IPS-NIHi11 (cell line): ENCODE results near the gene RCL1.
"Not testable (repeated sequence)": the region's sequence is repeated elsewhere in the genome, so short reads cannot be mapped to it uniquely, and the experiment has no call there.

Experiments
- DNase-seq: peaks from one replicate; pipeline ENCODE4 v3.0.0; 2012; ENCODE audit warnings: mixed read lengths, low spot score

Gene RCL1, protein sequence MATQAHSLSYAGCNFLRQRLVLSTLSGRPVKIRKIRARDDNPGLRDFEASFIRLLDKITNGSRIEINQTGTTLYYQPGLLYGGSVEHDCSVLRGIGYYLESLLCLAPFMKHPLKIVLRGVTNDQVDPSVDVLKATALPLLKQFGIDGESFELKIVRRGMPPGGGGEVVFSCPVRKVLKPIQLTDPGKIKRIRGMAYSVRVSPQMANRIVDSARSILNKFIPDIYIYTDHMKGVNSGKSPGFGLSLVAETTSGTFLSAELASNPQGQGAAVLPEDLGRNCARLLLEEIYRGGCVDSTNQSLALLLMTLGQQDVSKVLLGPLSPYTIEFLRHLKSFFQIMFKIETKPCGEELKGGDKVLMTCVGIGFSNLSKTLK

DNA sequence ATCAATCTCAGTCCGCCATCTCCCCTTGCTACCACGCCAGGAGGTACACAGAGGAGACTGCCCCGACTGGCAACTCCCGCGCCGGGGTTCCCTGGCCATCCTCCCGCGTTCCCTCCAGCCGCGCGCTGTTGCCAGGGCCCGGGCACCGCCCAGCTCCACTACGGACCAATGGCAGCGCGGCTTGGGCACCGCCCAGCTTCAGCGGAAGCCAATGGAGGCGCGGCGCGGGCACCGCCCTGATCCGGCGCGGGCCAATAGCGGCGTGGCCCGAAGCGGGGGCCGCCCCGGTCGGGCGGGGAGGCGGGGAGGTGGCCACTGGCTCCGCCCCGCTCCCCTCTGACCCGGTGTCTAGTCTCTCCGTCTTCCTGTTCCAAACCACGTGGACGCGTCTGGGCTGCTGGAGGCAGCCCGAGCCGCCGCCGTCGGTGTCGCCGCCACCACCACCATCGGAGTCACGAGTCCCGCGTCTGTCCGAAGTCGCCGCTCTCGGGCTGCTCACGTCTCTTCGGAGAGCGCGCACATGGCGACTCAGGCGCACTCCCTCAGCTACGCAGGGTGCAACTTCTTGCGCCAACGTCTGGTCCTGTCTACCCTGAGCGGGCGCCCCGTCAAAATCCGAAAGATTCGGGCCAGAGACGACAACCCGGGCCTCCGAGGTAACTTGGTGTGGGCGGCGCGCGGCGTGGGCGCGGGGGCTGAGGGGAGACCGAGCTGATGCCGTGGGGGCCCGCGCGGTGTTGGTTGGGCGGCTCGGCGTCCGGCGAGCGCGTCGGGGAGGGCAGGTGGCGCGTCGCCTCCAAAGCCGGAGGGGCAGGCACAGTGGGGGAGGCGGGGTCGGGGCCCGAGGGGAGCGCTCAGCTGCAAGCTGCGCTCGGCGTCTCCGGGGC is at the start of gene RCL1:
TSS of gene RCL1 (plus strand) at position 373 of the 887 bp plus-strand sequence. CDS start at position 521, 148 bp downstream.
- DNase-seq: peak; percentile 99

DNA sequence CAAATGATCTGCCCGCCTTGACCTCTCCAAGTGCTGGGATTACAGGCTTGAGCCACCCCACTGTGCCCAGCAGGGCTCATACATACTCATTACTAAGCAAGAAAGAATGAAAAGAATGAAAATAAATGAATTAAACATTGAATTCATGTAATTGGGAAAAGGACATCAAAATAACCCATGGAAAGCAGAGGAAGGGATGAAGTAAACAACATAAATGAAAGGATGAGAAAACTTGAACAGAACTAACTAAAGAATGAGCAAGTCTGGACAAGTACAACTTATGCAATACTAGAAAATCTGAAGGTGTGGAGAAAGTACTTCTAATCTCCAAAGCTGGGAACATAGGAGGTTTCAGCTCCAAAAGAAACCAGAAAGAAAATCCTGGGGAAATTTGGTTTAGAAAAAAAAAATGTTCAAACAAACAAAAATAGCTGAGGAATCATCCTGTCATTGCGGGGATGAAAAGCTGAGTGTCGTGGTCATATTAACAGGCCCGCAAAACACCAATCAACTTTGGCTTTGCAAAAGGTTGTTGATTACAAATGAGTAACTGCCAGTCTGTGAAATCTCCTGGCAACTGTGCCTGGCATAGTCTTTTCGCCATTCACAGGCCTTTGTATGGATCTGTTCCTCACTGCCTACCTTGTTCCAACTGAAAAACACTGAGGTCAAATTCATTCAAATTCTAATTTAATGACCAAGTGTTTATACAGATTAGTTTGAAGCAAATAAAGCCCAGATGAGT is 49.4 kb upstream of the RCL1 start:
- DNase-seq: no peak

DNA sequence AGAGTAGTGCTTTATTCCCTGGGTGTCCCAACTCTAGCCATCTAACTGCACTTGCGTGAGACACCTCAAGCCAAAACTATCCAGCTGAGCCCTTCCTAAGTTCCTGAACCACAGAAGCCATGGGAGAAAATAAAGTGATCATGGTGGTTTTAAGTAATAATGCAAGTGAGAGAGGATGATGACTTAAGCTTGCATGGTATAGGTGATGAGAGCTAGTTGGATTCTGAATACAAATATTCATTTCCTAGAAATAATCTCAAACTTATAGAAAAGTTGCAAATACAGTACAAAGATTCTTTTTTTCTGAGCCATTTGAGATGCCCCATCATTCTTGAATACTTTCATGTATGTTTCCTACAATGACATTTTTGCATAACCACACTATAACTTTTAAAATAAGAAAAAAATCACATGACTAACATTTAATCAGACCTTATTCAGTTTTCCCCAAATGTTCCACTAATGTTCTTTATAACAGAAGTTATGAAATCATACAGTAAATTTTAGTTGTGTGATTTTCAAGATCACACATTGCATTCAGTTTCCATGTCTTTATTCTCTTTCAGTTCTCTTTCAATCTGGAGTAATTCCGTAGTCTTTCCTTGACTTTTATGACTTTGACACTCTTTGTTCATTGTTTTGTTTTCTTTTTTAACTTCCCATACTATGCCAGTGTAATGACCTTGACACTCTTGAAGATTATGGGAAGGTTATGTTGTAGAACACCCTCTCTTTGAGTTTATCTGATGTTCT is 46.3 kb upstream of the RCL1 start:
- no peak for DNase-seq

- DNase-seq: no peak
These were observed 44.1 kb upstream of the RCL1 start for GRCh38 chr9:4748612-4749011.

DNA sequence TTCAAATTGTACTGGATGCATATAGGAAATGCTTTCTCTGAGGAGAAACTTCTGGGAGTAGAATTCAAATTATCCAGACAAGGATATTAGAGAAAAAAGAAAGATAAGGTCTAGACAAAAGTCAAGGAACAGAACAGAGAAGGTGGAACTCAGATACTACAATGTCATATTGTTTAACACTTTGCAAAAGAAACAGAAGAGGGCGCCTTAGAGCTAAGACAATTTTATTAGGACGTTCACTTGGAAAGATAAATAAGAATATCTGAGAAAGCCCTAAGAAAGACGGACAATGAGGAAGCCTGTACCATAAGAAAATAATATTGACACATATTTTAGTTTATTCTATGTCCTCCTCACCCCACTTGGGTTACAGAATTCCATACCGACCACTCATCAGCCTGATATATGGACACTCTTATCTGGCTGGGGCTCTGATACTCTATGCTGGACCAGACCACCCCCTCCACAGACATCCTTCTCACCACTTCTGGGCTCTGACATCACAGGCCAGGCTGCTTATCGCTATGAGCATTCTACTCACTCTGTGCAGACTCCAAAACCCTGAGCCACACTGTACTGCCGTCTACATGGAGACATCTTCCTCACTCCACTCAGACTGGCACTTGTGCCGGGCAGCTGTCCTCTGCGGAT is 42.6 kb upstream of the RCL1 start:
- DNase-seq: peak; percentile 33

DNA sequence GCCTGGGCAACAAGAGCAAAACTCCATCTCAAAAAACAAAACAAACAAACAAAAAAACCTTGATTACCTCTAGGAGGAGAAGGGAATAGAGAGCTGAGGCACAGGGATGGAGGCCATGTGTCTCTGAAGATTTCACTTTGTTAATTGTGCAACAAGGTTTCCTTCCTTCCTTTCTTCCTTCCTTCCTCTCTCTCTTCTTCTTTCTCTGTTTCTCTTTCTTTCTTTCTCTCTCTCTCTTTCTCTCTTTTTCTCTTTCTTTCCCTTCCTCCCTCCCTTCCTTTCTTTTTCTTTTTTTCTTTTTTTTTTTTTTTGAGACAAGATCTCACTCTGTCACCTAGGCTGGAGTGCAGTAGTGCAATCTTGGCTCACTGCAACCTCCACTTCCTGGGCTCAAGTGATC is 38.2 kb upstream of the RCL1 start:
- DNase-seq: not testable (repeated sequence)

GRCh38 chr9:4755026-4755609 is 37.6 kb upstream of the RCL1 start:
- no peak for DNase-seq

DNA sequence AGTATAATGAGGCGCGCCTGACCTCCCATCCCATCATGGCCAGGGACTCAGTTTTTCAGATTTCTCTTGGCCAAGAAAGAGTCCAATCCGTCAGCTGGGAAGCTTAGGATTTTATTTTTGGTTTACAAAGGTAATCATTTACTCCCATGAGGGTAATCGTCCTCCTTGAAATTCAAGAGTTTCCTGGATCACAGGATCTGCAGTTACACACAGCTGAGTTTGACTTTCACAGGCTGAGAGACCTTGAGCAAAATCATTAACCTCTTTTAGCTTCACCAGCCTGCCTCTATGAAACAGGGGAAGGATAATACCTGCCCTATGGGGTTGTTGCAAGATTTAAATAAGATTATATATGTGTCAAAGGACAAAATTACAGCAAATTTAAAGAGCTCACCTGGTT is 36.3 kb upstream of the RCL1 start:
- no peak for DNase-seq

DNA sequence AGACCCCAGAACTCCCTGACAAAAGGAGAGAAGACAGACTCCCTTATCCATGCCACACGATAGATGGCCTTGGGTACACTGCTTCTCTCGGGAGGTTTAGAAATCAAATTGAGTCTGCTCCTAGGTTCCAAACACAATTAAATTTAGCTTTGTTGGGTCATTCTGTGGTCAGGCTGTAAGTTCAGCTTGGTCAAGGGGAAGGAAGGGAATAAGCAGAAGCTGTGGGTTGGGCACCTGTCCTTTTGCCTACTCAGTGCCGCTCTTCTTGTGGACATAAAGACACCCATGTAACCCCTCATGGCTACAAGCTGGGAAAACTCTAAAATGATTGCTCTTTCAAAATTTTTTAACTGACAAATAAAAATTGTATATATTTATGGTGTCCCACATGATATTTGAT is 32.6 kb upstream of the RCL1 start:
- no peak for DNase-seq

- peak; percentile 67 for DNase-seq
These were observed 30.4 kb upstream of the RCL1 start for GRCh38 chr9:4762108-4762885.

- peak; percentile 65 for DNase-seq
These were observed 29.7 kb upstream of the RCL1 start for GRCh38 chr9:4762886-4763541.

DNA sequence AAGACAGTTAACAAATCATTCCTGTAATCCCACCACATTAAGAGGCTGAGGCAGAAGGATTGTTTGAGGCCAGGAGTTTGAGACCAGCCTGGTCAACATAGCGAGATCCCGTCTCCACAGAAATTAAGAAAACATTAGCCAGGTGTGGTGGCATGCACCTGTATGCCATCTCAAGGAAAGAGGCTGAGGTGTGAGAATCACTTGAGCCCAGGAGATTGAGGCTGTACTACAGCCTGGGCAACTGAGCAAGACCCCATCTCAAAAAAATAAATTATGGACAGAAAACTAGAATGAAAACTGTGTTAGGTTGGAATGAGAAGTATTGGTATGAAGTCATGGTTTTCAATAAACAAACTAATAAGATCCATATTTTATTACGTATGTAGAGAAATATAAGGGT is 28.7 kb upstream of the RCL1 start:
- DNase-seq: no peak

DNA sequence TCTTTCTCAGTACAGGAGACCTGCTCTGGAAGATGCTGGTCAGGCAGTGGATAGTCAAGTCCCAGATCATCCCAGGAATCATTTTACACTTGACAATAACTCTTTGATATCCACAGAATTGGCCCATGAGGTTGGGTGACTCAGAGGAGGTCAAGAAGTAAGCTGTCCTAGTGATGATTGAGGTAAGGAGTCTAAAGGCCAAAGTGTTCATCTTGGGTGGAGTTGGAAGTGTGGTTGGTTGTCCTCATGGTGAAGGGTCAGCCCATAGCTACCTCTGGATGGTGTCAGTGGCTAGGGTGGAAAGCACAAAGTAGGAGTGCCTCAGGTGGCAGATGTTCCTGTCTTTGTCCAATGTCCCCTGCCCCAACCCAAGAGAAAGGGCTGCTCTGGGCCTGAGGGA is 24.1 kb upstream of the RCL1 start:
- no peak for DNase-seq

DNA sequence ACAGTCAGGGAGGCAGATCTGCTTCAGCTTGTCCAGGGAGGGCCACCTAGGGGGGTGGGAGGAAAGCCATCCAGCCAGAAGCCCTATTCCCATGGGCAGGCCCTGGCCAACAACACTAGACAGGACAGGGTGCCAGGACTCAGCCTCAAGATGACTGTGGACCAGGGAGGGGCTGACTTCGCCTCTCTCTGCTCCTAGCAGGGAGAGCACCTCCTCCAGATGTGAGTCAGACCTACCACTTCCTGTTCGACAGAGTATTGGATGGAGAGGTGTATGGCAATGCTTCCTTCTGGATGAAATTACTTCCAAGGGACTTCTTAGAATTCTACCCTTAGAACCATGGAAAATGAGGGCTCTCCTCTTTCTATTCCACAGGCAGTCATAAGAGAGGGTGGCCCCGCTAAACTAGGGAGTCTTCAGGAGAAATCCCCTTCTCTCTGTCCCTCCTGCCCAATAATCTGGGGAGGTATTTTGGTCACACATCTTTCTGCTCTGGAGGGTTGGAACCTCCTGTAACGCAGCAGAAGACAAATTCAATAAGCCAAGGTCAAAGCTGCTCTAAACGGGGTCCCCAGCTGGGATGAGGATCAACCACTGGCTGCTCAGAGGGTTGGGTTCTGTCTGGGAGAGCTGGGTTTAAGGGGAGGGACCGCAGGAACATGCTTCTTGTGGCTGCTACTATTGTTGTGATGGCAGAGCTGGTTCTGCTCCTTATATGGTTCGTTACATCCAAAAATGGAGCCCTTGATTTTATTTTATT is 23.2 kb upstream of the RCL1 start:
- no peak for DNase-seq

DNA sequence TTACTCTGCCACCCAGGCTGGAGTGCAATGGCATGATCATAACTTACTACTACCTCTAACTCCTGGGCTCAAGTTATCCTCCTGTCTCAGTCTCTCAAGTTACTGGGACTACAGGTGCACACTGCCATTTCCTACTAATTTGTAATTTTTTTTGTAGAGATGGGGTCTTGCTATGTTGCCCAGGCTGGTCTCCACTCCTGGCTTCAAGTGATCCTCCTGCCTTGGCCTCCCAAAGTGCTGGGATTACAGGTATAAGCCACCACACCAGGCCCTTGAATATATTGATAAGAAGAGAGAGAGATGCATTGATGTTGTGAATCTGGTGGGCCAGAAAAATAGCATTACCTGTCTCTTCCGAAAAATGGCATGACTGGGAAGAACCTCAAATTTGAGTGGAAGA is 21.0 kb upstream of the RCL1 start:
- DNase-seq: no peak

GRCh38 chr9:4774209-4774608 is 18.5 kb upstream of the RCL1 start:
- no peak for DNase-seq

DNA sequence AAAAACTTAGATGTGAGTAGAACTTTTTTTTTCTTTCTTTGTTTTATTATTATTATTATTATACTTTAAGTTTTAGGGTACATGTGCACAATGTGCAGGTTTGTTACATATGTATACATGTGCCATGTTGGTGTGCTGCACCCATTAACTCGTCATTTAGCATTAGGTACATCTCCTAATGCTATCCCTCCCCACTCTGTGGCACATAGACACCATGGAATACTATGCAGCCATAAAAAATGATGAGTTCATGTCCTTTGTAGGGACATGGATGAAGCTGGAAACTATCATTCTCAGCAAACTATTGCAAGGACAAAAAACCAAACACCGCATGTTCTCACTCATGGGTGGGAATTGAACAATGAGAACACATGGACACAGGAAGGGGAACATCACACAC is 17.8 kb upstream of the RCL1 start:
- DNase-seq: not testable (repeated sequence)

DNA sequence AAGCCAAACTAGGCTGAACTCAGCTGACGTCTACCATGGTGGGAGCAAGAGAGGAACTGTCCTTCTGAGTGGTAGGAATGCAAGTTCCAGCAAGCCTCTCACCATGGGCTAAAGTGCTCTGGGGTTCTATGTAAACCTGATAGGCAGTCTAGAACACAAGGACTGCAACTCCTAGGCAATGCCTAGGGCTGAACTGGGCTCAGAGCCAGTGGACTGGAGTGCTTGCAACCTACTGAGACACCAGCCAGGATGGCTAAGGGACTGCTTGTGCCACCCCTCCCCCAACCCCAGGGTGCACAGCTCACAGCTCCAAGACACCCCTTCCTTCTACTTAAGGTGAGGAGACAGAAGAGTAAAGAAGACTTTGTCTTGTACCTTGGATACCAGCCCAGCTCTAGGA is 12.1 kb upstream of the RCL1 start:
- no peak for DNase-seq

DNA sequence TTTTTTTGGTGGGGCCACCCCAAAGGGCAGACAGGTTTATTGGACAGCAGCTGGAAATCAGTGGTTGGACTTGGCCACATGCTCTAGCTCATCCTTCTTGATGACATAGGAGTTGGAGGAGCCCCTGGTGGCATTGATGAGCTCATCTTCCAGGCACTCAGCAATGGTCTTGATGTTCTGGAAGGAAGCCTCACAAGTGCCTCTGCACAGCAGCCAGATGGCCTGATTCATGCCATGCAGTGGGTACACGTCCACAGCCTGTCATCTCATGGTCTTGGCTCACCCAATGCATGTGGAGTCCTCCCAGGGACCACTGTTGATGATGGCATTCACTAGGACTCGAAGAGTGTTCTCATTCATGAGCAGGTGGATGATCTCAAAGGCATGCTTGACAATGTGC is 11.3 kb upstream of the RCL1 start:
- no peak for DNase-seq
